Omental fat pad (tissue), 4 donors: ENCODE measurements around the gene ERCC1. TPM values are rescaled to one million over a fixed set of nuclear protein-coding genes. Genes with fewer than 3 reads are reported as not detected.

Experiments
- ATAC-seq: fragments of 150-250 bp; one replicate; pipeline ENCODE4 v1.9.1; 2016; ENCODE audit warnings: mild to moderate bottlenecking, moderate library complexity; ENCODE audit not compliant: low FRiP score
- DNase-seq: peaks from one replicate; pipeline ENCODE4 v3.0.0-alpha.2; 2019; ENCODE audit warnings: low spot score
- CTCF ChIP-seq, 3 donors: fragments of 450-650 bp; IDR thresholded peaks; one replicate each; pipeline ENCODE4 v1.5.1; 2016 to 2017; ENCODE audit warnings: antibody characterized with exemption in 3 of 3, mild to moderate bottlenecking in 3 of 3, moderate library complexity in 2 of 3
- total RNA-seq, 4 donors: library from RNA; depleted of rRNA; stranded (reverse); fragments of >200 nt; gene quantifications; one replicate each; pipeline ENCODE4 v1.1.0, GENCODE V29; 2016

The ERCC1 gene
- total RNA-seq, 4 donors from 2014 or later, result 63.7 to 93.8 (median 76.5) TPM

DNA sequence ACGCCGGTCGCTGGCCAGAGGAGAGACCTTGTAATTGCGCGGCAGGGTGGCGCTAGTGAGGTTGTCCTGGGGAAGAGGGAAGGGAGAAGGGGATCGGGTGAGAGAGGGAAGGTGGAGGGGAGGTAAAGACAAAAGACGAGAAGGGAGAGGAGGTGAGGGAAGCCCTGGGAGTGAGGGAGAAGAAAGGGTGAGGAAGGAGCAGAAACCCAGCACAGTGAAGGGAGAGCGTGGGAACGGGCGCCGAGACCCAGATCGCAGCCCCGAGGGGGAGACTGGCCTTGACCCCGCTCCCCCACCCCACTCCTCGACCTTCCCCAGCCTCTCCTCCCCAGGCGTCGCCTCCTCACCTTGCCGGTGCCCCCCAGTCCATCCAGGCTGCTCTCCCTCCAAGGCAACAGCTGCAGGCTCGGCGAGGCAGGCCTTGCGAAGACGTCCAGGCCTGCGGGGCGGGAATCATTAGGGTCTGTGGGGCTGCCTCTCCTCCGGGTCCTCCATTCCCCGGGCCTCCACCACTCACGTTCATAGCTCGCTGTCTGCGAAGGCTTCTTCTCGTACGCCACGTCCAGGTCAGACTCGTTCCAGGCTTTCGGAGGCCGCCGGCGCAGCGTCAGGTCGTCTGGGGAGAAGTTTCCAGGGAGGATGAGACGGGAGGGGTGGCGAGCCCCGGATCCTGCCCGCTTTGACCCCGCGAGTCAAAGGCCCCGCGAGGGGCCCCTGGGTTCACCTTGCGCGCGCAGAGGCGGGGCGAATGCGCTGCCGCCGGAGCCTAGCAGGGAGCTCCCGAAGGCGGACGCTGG, 27.7 kb downstream of the ERCC1 start:
- ATAC-seq (no peak), DNase-seq (no peak)
- no peak for TF ChIP-seq CTCF (IDR thresholded peaks at IDR 0.05)

GRCh38 chr19:45391871-45392665, 31.6 kb downstream of the ERCC1 start:
- no peak for TF ChIP-seq CTCF (IDR thresholded peaks at IDR 0.05)
- no peak for DNase-seq
- ATAC-seq, result no peak

- no peak for TF ChIP-seq CTCF (IDR thresholded peaks at IDR 0.05)
- DNase-seq, result no peak
- no peak for ATAC-seq
Observed at GRCh38 chr19:45391346-45391745, 32.4 kb downstream of the ERCC1 start.

GRCh38 chr19:45385392-45386221, 38.1 kb downstream of the ERCC1 start:
- no peak for TF ChIP-seq CTCF (IDR thresholded peaks at IDR 0.05)
- DNase-seq (no peak), ATAC-seq (peak; percentile 52)

GRCh38 chr19:45382426-45382825, 41.3 kb downstream of the ERCC1 start:
- DNase-seq (no peak), ATAC-seq (no peak)
- no peak for TF ChIP-seq CTCF (IDR thresholded peaks at IDR 0.05)

DNA sequence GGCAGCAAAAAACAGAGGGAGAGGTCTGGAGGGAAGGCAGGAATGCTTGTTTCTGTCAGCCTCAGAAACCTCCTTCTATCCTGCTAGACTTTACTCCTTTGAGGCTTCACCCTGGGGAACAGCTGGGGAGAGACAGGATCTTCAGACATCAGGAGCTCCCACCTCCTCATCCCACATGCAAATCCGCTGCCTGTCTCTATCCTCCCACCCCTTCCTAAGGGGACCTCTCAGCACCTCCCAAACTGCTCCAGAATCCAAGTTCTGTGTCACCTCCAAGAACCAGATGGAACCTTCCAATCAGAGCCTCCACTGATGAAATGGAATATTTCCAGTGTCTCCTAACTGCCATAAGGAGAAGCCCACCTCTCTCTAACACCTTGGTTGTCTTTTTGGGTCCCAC, 43.6 kb downstream of the ERCC1 start:
- ATAC-seq (no peak), DNase-seq (no peak)
- TF ChIP-seq CTCF (IDR thresholded peaks at IDR 0.05), result no peak
